PC-3 (cell line): ENCODE results near the gene ACAD8.

Experiments used
- CTCF ChIP-seq: fragments of 300-600 bp; sonication (generic); conservative IDR thresholded peaks from 2 replicates; pipeline ENCODE4 v1.5.1; 2017; ENCODE audit warnings: antibody characterized with exemption, low read depth, mild to moderate bottlenecking, low read length
- EZH2 ChIP-seq: fragments of 300-600 bp; sonication (generic); IDR thresholded peaks from one replicate; pipeline ENCODE4 v1.6.1; 2017; ENCODE audit warnings: antibody characterized with exemption, mild to moderate bottlenecking, low read length; ENCODE audit not compliant: unreplicated experiment
- EZH2phosphoT487 ChIP-seq: fragments of 300-600 bp; sonication (generic); IDR thresholded peaks from 2 replicates; pipeline ENCODE4 v1.6.1; 2018; ENCODE audit warnings: mild to moderate bottlenecking, antibody characterized with exemption, low read length, borderline replicate concordance

DNA sequence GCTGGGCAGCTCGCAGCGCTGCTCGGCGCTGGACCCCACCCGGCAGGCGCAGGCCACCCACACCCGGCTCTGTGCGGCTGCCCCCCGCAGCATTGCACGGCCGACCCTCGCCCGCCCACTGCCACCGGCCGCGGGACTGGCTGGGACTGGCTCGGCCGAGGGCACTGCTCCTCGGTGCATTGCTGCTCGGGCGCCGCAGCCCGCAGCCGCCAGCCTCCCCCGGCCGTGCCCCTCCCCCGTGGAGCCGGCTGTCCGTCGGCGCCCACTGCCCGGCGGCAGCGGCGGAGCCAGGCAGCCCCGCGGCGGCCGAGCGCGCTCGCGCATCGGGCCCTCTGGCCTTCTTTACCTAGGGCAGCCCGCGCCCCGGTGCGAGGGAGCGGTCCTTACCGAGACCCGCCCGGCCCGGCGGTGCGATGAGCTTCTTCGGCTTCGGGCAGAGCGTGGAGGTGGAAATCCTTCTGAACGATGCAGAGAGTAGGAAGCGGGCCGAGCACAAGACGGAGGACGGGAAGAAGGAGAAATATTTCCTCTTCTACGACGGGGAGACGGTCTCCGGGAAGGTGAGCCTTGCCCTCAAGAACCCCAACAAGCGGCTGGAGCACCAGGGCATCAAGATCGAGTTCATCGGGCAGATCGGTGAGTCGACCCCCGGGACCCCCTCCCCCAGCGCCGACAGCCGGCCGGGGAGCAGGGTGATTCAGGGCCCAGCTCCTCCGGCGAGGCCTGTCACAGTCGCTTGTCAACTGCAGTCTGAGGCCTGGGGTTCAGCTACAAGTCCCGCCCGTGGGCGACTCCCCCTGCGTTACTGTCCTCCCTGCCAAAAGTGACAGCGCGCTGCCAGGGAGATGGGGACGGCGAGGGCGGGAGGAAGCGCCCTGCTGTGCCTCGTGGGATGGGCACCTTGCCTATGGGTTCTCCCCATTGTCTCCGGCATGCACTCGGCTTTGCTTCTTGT, 28.4 kb upstream of the ACAD8 start:
- TF ChIP-seq CTCF = no peak
- TF ChIP-seq EZH2phosphoT487 = no peak
- TF ChIP-seq EZH2 = no peak
